HG02938 (cell line): Measurements from ENCODE around the gene STYXL1.
A peak's percentile ranks its signal among the peaks of the same experiment; 100 is the strongest.
"Not testable (repeated sequence)": the region's sequence is repeated elsewhere in the genome, so short reads cannot be mapped to it uniquely, and the experiment has no call there.

Source experiments
- ATAC-seq: cut with Tn5 transposase; IDR thresholded peaks from one replicate; pipeline ENCODE4 v1.9.1; 2021; ENCODE audit warnings: mild to moderate bottlenecking, moderate library complexity; ENCODE audit not compliant: unreplicated experiment

Gene STYXL1

GRCh38 chr7:76066716-76067503, 19.1 kb upstream of the STYXL1 start:
- ATAC-seq, result no peak

GRCh38 chr7:76065016-76065612, 17.3 kb upstream of the STYXL1 start:
- ATAC-seq, result no peak

- ATAC-seq, result no peak
Measured at GRCh38 chr7:76064208-76064970, 16.6 kb upstream of the STYXL1 start.

- no peak for ATAC-seq
Measured at GRCh38 chr7:76063525-76063924, 15.7 kb upstream of the STYXL1 start.

GRCh38 chr7:76063114-76063513, 15.3 kb upstream of the STYXL1 start:
- no peak for ATAC-seq

GRCh38 chr7:76062254-76062653, 14.5 kb upstream of the STYXL1 start:
- ATAC-seq, result no peak

GRCh38 chr7:76060842-76061241, 13.0 kb upstream of the STYXL1 start:
- no peak for ATAC-seq

- not testable (repeated sequence) for ATAC-seq
Measured at GRCh38 chr7:76058745-76059144, 10.9 kb upstream of the STYXL1 start.

- no peak for ATAC-seq
Measured at GRCh38 chr7:76057813-76058145, 10.0 kb upstream of the STYXL1 start.

- ATAC-seq, result no peak
Measured at GRCh38 chr7:76057103-76057812, 9.5 kb upstream of the STYXL1 start.

GRCh38 chr7:76056241-76056640, 8.4 kb upstream of the STYXL1 start:
- ATAC-seq, result no peak

GRCh38 chr7:76054123-76055120, 6.6 kb upstream of the STYXL1 start:
- no peak for ATAC-seq

GRCh38 chr7:76053461-76053860, 5.7 kb upstream of the STYXL1 start:
- no peak for ATAC-seq

- ATAC-seq, result not testable (repeated sequence)
Measured at GRCh38 chr7:76052681-76053080, 4.9 kb upstream of the STYXL1 start.

- ATAC-seq, result no peak
Measured at GRCh38 chr7:76051840-76052239, 4.0 kb upstream of the STYXL1 start.

GRCh38 chr7:76050545-76050944, 2.7 kb upstream of the STYXL1 start:
- no peak for ATAC-seq

- ATAC-seq, result no peak
Measured at GRCh38 chr7:76049295-76049694, 1.5 kb upstream of the STYXL1 start.

GRCh38 chr7:76048668-76048988, 828 bp upstream of the STYXL1 start:
- ATAC-seq, result no peak

- peak; percentile 2 for ATAC-seq
Measured at GRCh38 chr7:76047305-76047810, 442 bp downstream of the STYXL1 start.

- no peak for ATAC-seq
Measured at GRCh38 chr7:76044375-76044865, 3.4 kb downstream of the STYXL1 start.
